Pons (tissue), 1 donor: ENCODE results near the gene CPNE4.
"Not testable (repeated sequence)": the region's sequence is repeated elsewhere in the genome, so short reads cannot be mapped to it uniquely, and the experiment has no call there.

Experiments
- DNase-seq: peaks from one replicate; pipeline ENCODE4 v3.0.0-alpha.2; 2016; ENCODE audit warnings: low spot score

Gene CPNE4

DNA sequence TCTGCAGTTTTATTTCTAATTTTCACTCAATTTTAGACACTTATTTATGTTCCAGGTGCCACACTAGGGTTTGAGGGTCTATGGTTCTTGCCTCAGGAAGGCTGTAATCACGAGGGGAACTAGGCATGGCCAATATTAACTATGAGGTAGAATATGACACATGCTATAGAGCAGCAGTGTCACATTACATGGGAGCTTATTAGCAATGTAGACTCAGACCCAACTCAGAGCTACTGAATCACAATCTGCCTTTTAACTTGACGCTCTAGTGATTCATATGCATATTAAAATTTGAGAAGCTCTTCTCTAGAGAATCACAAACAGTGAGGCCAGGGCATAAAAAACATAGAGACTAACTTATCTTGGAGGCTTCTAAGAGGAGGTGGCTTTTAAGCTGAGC lies 499.2 kb downstream of the CPNE4 start:
- DNase-seq, result no peak

DNA sequence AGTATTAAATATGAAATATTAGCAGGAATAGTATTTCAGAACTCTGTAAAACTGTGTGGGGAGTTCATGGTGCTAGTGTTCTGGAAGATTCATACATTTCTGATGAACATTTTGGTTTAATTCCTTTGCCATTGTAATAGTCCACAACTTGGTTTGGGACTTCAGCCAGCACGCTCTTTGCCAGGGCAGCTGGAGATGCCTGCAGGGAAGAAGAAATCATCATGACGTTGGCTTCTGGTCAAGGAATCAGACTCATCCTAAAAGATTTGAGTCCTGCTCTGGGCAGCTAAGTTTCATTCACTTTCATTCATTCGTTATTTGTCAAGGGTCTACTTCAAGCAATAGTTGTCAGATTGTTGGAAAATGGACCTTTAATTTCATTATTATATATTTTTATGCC lies 499.7 kb downstream of the CPNE4 start:
- DNase-seq, result no peak

DNA sequence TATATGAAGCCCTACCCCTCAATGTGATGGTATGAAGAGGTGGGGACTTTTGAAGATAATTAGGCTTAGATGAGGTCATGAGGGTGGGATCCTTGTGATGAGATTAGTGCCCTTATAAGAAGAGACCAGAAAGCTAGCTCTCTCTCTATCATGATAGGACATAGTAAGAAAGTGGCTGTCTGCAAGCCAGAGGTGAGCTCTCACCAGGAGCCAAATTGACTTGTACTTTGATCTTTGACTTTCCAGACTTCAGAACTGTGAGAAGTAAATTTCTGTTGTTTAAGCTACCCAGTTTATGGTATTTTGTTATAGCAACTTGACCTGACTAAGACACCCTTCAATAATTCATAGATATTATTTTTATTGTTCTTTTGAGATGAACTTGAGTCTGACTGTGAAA lies 502.2 kb downstream of the CPNE4 start:
- no peak for DNase-seq

DNA sequence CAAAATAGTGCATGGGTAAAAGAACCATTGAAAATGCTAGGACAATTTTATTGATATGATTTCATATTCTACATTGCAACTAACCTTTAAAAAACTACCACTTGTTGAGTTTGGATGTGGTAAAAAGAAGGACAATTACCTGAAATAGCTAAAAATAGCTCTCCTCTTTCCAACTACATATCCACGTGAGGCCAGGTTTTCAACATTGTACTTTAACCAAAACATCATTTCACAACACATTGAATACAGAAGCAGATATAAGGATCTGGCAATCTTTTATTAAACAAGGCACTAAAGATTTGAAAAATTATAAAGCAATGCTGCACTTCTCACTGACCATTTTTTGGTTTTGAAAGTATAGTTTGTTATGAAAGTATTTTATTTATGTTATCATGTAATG lies 504.0 kb downstream of the CPNE4 start:
- no peak for DNase-seq

DNA sequence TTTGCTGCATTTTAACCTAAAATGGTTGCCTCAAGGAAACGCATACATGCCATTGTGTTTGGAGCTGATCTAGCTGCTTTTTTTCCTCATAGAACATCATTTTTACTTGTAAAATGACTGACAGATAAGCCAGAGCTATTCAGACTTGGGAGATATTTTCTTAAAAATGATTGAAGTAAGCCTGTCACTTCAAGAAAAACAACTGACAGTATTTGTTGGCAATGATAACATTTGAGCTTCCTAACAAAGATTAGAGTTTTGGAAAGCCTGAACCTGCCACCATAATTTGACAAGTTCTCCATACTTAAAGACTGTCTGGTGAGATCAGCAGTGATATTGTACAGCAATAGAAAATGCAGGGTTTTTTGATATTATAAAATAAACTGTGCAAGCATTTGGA lies 504.4 kb downstream of the CPNE4 start:
- no peak for DNase-seq

DNA sequence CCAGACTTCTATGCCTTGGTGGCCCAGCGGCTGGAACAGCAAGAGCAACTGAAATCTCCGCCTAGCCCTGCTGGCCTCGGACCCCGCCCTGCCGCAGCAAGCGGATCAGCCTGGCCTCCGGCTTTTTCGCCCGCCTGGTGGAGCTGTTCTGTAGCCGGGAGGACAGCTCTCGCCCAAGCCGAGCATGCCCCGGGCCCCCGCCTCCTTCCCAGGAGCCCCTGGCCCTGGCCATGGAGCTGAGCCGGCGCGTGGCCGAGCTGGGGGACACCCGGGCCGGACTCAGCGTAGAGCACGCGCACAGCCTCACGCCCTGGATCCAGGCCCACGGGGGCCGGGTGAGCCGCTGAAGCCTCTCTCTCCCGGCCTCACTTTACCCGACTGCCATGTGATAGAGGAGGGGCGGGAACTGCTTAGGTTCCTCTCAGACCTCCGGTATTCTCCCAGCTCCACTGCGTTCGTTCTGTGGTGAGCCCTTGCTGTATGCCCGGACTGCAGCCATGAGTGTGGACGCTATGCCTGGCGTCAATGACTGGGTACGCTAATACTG lies 507.9 kb downstream of the CPNE4 start:
- no peak for DNase-seq

DNA sequence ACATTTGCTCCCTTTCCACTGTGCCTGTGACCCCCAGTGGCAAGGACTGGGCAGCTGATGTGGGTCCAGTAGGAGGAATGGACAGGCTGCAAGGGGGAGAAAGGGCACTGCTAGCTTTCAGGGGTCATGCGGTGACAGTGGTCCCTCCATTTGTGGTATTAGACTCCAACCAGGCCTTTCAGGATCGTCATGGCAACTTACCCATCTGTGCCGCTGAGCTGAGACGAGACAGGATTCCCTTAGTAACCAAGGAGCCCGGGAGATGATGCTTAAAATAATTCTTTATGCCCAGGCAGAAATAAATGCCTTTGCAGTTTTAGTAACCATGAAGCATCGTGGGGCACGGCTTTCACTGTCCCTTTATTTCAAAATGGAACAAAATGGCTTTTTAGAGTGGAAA lies 516.1 kb downstream of the CPNE4 start:
- no peak for DNase-seq

DNA sequence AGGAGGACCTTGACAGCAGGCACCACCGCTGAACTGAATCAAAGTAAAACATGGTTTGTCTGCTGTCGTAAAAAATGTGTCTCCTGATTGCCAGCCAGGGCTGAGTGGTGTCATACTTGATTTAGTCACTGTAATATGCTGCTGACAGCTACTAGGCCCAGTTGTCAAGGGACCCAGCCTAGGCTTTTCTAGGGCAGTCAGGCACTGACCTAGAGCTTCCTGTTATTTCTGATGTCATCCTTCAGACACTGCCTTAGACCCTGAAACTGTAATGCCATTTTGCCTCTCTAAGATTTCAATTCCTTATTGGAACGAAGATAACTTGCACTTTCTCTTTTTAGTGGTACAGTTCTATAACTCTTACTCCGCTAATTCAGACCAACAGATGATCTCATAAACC lies 529.4 kb downstream of the CPNE4 start:
- DNase-seq, result no peak

DNA sequence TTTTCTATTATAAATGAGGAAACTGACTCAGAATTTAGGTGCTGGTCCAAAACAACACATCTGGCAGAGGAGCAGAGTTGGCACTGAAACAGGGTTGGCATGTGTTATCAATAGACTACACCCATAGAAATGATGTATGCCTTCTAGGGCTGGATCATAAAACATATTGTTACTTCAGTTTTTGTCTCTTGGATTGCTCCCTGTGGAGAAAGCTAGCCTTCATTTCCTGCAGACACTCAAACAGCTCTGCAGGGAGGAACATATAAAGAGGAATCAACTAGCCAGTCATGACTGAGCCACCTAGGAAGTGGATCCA lies 531.5 kb downstream of the CPNE4 start:
- DNase-seq, result peak; percentile 24

DNA sequence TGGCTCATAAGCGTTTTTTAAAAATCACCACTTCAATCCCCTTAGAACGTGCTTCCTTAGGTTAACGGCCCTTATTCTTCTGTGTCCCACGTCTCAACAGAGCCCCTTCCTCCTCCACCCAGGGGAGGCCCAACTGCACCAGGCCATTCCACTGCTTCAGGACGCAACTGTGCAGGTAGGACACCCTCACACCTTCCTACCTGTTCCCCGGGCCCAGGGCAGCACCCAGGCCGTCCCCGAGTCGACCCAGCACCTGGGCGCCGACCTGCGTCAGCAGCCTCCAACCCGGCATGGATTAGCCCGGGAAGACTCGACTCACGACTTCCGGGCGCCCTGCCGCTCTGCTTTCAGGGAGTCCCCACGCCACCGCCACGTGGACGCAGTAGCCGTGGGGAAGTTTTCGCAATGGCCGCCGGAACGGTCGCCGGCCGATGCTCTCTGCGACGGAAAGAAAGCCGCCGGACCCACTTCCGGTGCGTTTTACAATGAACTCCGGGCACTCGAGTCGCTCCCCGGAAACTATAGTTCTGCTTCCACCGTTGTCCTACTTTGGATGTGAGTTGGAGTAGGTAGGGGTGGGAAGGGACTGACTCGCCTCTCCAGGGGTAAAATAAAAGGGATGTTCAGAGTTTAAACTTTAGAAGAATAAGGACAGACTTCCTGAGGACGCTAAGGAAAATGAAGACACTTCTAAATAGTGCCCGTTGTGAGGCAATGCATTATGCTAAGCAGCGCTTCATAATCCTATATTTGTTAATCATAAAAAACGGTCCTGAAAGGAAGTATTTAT lies 532.1 kb downstream of the CPNE4 start, which contains the start of gene MRPL3:
Gene MRPL3 (minus strand): TSS at position 442 of the 790 bp plus-strand sequence. CDS start 150 bp downstream, at position 292.
- peak; percentile 76 for DNase-seq

DNA sequence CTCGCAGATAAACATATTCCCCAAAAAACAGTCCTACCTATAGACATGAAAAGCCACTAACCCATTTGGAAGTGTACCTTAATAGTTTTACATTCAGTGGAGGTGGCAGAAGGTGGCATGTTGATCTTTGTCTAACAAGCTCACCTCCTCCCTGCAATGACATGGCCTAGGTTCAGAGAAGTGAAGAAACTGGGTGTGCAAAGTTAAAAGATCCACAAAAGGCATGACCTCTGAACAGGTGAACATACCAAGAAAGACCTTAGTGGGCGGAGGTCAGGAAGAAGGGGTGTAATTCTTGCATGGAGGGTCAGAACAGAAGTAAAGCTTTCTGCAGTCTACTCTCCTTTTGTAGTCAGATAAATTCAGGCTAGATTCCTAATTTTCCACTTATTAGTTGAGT lies 532.9 kb downstream of the CPNE4 start:
- no peak for DNase-seq

DNA sequence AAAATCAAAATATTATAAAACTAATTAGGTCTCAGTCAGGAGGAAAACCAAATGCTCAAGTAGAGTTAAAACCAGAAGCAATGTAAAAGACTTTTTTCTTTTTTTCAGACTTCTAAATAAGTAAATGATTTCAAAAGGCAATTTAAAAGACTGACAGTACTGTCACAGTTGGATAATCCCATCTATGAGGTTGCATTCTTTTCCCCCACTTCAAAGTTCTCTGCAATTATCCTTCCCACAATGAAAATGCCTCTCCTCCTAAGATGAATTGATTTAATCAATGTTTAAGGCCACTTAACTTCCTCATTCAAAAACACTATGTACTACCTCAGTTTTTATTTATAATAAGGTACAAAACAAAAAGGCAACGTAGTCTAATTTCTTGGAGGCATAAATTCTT lies 540.1 kb downstream of the CPNE4 start:
- no peak for DNase-seq

DNA sequence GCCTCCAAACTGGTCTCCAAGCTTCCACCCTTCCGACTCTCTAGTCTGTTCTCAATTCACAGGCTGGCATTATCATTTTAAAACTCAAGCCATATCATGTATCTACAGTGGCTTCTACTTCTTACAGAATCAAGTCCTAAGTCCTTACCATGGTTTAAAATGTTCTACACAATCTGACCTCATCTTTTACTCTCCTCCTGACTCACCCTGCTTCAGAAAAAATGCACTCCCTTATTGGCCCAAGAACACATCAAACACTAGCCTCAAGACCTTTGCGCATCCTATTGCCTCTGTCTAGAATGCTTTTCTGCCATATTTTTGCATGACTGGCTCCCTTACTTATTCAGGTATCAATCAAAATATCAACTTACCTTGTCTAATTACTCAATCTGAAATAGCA lies 543.0 kb downstream of the CPNE4 start:
- no peak for DNase-seq

DNA sequence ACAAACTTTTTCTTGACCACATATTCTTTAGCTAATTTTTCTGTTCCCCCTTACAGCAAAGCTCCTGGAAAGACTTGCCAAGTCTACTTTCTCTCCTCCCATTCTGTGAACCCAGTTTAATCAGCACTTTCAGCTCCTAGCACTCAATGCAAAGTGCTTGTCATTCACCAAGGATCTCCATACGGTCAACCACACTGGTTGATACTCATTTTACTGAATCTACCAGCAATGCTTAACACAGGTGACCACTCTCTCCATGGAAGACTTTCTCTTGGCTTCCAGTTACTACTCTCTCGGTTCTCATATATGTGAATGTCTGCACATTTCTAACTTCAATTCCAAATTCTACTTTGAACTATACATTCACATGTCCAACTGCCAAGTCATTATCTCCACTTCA lies 543.7 kb downstream of the CPNE4 start:
- DNase-seq, result no peak

DNA sequence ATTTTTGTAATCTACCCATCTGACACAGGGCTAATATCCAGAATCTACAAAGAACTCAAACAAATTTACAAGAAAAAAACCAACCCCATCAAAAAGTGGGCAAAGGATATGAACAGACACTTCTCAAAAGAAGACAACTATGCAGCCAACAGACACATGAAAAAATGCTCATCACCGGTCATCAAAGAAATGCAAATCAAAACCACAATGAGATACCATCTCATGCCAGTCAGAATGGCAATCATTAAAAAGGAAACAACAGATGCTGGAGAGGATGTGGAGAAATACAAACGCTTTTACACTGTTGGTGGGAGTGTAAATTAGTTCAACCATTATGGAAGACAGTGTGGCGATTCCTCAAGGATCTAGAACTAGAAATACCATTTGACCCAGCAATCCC lies 548.3 kb downstream of the CPNE4 start:
- not testable (repeated sequence) for DNase-seq

DNA sequence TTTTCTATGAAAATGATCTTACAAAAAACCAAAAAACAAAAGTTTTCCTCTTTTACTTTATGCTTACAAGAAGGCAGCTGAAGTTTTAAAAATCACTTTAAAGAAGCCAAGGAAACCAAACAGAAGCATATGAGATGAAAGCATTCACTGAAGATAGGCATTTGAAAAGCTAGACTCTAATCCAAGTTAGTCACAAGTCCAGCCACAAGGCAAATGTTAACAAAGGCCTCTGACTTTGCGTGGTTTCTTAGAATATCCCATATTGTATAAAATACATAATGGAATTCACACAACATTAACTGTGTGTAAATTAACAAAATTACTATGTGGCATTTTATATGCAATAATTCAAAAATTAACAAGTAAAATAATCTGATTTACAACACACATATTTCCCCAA lies 549.7 kb downstream of the CPNE4 start:
- no peak for DNase-seq

DNA sequence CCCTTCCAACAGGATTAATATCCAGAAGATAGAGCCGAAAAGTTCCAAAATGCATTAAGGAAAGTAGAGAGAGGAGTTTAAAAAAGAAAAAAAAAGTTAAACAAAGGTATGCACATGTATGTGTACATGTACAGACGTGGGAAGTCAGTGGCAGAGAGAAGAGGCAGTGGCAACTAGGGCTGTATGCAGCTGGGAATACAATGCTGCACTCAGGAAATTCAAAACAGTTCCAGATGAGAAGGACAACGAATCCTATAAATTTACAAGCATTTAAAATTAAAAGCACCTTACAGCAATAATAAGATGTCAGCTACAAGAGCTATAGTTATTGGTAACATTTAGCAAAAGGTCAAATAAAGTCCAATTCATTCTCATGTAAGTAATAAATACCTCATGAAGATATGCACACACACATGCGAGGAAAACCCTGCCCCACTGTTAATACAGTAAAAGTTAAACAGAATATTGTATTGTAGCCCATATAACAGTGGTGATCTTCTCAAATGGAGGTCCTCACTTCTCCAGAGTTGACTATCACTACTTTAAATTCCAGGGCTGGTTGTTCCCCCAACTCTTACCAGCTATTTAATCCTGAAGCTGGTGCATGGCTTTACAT lies 550.2 kb downstream of the CPNE4 start:
- no peak for DNase-seq
